GM21360 (cell line): ENCODE data around the gene KLHL2.

Experiments
- ATAC-seq: cut with Tn5 transposase; IDR thresholded peaks from one replicate; pipeline ENCODE4 v1.9.1; 2021; ENCODE audit warnings: mild to moderate bottlenecking, moderate library complexity; ENCODE audit not compliant: unreplicated experiment

The KLHL2 gene

GRCh38 chr4:165286619-165287340 lies 79.4 kb downstream of the KLHL2 start:
- ATAC-seq = peak; percentile 85

- no peak for ATAC-seq
These were observed 80.9 kb downstream of the KLHL2 start for GRCh38 chr4:165288226-165288625.

GRCh38 chr4:165288639-165289422 lies 81.5 kb downstream of the KLHL2 start:
- ATAC-seq = no peak

- ATAC-seq = no peak
These were observed 82.0 kb downstream of the KLHL2 start for GRCh38 chr4:165289423-165289785.

- ATAC-seq = no peak
These were observed 85.7 kb downstream of the KLHL2 start for GRCh38 chr4:165293061-165293460.

- ATAC-seq = no peak
These were observed 86.7 kb downstream of the KLHL2 start for GRCh38 chr4:165293927-165294649.

GRCh38 chr4:165294907-165295306 lies 87.5 kb downstream of the KLHL2 start:
- peak; percentile 95 for ATAC-seq

- ATAC-seq = no peak
These were observed 90.3 kb downstream of the KLHL2 start for GRCh38 chr4:165297626-165298025.

- ATAC-seq = no peak
These were observed 92.2 kb downstream of the KLHL2 start for GRCh38 chr4:165299399-165300060.

GRCh38 chr4:165301833-165302232 lies 94.5 kb downstream of the KLHL2 start:
- peak; percentile 93 for ATAC-seq

GRCh38 chr4:165302658-165303057 lies 95.3 kb downstream of the KLHL2 start:
- no peak for ATAC-seq

GRCh38 chr4:165308166-165308565 lies 100.8 kb downstream of the KLHL2 start:
- no peak for ATAC-seq

- no peak for ATAC-seq
These were observed 101.2 kb downstream of the KLHL2 start for GRCh38 chr4:165308606-165309005.

GRCh38 chr4:165309456-165309855 lies 102.1 kb downstream of the KLHL2 start:
- no peak for ATAC-seq

- no peak for ATAC-seq
These were observed 105.1 kb downstream of the KLHL2 start for GRCh38 chr4:165312506-165312905.

- ATAC-seq = no peak
These were observed 111.7 kb downstream of the KLHL2 start for GRCh38 chr4:165319030-165319429.

- no peak for ATAC-seq
These were observed 112.1 kb downstream of the KLHL2 start for GRCh38 chr4:165319509-165319908.

GRCh38 chr4:165324236-165324917 lies 117.0 kb downstream of the KLHL2 start:
- ATAC-seq = no peak

GRCh38 chr4:165324918-165325304 lies 117.5 kb downstream of the KLHL2 start:
- ATAC-seq = no peak

GRCh38 chr4:165325732-165326512 lies 118.6 kb downstream of the KLHL2 start:
- no peak for ATAC-seq
